Measurements from ENCODE around the gene EXOC1.
"Not testable (repeated sequence)": the region's sequence is repeated elsewhere in the genome, so short reads cannot be mapped to it uniquely, and the experiment has no call there.

GRCh38 chr4:55842312-55842711 is 11.1 kb upstream of the EXOC1 start:
- not testable (repeated sequence) for TF ChIP-seq CTCF, POLR2A, POLR2AphosphoS5 (IDR thresholded peaks at IDR 0.05)

Data from prostate gland (tissue), 2 donors.